Endothelial cell (in vitro differentiated cells): ENCODE measurements around the gene TM4SF20. TPM values are rescaled to one million over a fixed set of nuclear protein-coding genes. Genes with fewer than 3 reads are reported as not detected.

Experiments used
- DNase-seq: peaks from one replicate; pipeline ENCODE4 v3.0.0; 2021; ENCODE audit warnings: low spot score
- H3K27ac Mint-ChIP-seq: one replicate; pipeline ENCODE4 v1.8.0; 2021; ENCODE audit warnings: mixed read lengths, inconsistent platforms; ENCODE audit not compliant: unreplicated experiment
- H3K27me3 Mint-ChIP-seq: one replicate; pipeline ENCODE4 v1.8.0; 2021; ENCODE audit warnings: mild to moderate bottlenecking, moderate library complexity, mixed read lengths, inconsistent platforms; ENCODE audit not compliant: unreplicated experiment
- H3K36me3 Mint-ChIP-seq: one replicate; pipeline ENCODE4 v1.8.0; 2021; ENCODE audit warnings: mild to moderate bottlenecking, low read depth, mixed read lengths, inconsistent platforms; ENCODE audit not compliant: unreplicated experiment
- H3K4me1 Mint-ChIP-seq: one replicate; pipeline ENCODE4 v1.8.0; 2021; ENCODE audit warnings: mild to moderate bottlenecking, mixed read lengths, inconsistent platforms; ENCODE audit not compliant: unreplicated experiment
- H3K4me3 Mint-ChIP-seq: one replicate; pipeline ENCODE4 v1.8.0; 2021; ENCODE audit warnings: mild to moderate bottlenecking, mixed read lengths, inconsistent platforms; ENCODE audit not compliant: unreplicated experiment
- H3K9me3 Mint-ChIP-seq: one replicate; pipeline ENCODE4 v1.8.0; 2021; ENCODE audit warnings: mixed read lengths, inconsistent platforms; ENCODE audit not compliant: unreplicated experiment
- CTCF ChIP-seq: fragments of 200-600 bp; sonication (generic); IDR thresholded peaks from one replicate; pipeline ENCODE4 v1.5.0; 2021; ENCODE audit warnings: antibody characterized with exemption; ENCODE audit not compliant: unreplicated experiment
- long read RNA-seq: library from polyadenylated mRNA; unstranded; transcript quantifications from one replicate; pipeline ENCODE4 v2.0.0, GENCODE V29; 2020; ENCODE audit not compliant: unreplicated experiment
- total RNA-seq: library from RNA; stranded (reverse); fragmentation: NEBNext Ultra II Directional; extraction: Animal tissue kit (Norgen Biotek cat#: 25700); gene quantifications from one replicate; pipeline ENCODE4 v1.2.1, GENCODE V29; 2021; ENCODE audit not compliant: unreplicated experiment

Gene TM4SF20
- not detected for total RNA-seq
- long read RNA-seq: 0 reads

GRCh38 chr2:227379095-227379494 is at the start of gene TM4SF20:
Gene TM4SF20 (minus strand): TSS chr2:227379306. CDS start chr2:227379268, 38 bp downstream.
- no peak for DNase-seq
- Mint-ChIP-seq H3K27ac (no peak within 1 kb of the TSS), H3K36me3 (no peaks in the 10 kb centered on the region), H3K9me3 (no peaks in the 10 kb centered on the region), H3K4me1 (no peaks in the 10 kb centered on the region), H3K27me3 (no peaks in the 10 kb centered on the region), H3K4me3 (no peak within 1 kb of the TSS)
- TF ChIP-seq CTCF: no peak

GRCh38 chr2:227428731-227429285 is 49.7 kb upstream of the TM4SF20 start:
- H3K27me3 Mint-ChIP-seq: peaks cover 4% of the 10 kb centered on the region
- no peaks in the 10 kb centered on the region for H3K4me1 Mint-ChIP-seq
- H3K4me3 Mint-ChIP-seq: no peak overlapping the region
- peaks cover 11% of the 10 kb centered on the region for H3K9me3 Mint-ChIP-seq
- no peak for TF ChIP-seq CTCF
- H3K27ac Mint-ChIP-seq: no peak overlapping the region
- DNase-seq: no peak
- peaks cover 8% of the 10 kb centered on the region for H3K36me3 Mint-ChIP-seq

- H3K27ac Mint-ChIP-seq: no peak overlapping the region
- DNase-seq: no peak
- no peaks in the 10 kb centered on the region for H3K9me3 Mint-ChIP-seq
- H3K4me1 Mint-ChIP-seq: no peaks in the 10 kb centered on the region
- H3K36me3 Mint-ChIP-seq: no peaks in the 10 kb centered on the region
- no peak for TF ChIP-seq CTCF
- peaks cover 5% of the 10 kb centered on the region for H3K27me3 Mint-ChIP-seq
- H3K4me3 Mint-ChIP-seq: no peak overlapping the region
These were observed 44.8 kb upstream of the TM4SF20 start for GRCh38 chr2:227423656-227424499.

- DNase-seq: no peak
- no peaks in the 10 kb centered on the region for H3K4me1 Mint-ChIP-seq
- H3K27ac Mint-ChIP-seq: no peak overlapping the region
- H3K4me3 Mint-ChIP-seq: no peak overlapping the region
- no peak for TF ChIP-seq CTCF
- no peaks in the 10 kb centered on the region for H3K9me3 Mint-ChIP-seq
- H3K27me3 Mint-ChIP-seq: peaks cover 5% of the 10 kb centered on the region
- no peaks in the 10 kb centered on the region for H3K36me3 Mint-ChIP-seq
These were observed 41.3 kb upstream of the TM4SF20 start for GRCh38 chr2:227420087-227421052.
